ENCODE measurements around the gene MRPL14.
"Not testable (repeated sequence)": the region's sequence is repeated elsewhere in the genome, so short reads cannot be mapped to it uniquely, and the experiment has no call there.

The MRPL14 gene

DNA sequence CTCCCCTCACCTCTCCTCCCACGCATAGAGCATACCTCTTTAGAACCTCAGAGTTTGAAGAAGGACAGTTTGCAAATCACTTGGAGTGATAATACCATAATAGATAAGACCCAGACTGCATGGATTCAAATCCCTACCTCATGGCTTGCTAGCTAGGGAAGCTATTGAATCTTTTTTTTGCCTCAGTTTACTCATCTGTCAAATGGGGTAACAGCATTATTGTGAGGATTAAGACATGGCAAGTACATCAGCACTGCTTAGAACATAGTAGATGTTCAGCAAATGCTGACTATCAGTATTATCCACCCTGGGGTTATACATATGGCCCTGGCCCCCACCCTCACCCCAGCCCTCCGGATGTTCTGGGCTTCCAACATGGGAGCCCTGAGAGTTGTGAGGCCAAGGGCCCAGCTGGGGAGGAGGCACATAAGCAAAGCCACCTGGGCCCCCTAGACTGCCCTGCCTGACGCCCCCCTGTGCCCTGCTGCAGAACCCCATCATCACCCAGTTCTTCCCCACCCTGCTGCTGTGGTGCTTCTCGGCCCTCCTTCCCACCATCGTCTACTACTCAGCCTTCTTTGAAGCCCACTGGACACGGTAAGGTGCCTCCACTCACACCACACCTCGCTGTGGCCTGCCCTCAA lies 22.2 kb upstream of the MRPL14 start:
- no peak for DNase-seq

DNA sequence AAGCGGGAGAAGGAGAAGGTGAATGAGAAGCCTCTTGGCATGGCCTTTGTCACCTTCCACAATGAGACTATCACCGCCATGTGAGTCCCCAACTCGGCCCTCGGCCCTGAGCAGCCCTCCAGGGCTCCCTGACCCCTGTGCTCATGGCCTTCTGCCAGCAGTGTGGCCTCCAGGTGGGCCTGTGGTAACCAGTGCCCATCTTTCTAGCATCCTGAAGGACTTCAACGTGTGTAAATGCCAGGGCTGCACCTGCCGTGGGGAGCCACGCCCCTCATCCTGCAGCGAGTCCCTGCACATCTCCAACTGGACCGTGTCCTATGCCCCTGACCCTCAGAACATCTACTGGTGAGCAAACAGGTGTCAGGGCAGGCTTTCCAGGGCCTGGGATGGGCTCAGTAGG lies 21.1 kb upstream of the MRPL14 start:
- no peak for DNase-seq

- no peak for DNase-seq
Measured at GRCh38 chr6:44147256-44147655, 20.0 kb upstream of the MRPL14 start.

DNA sequence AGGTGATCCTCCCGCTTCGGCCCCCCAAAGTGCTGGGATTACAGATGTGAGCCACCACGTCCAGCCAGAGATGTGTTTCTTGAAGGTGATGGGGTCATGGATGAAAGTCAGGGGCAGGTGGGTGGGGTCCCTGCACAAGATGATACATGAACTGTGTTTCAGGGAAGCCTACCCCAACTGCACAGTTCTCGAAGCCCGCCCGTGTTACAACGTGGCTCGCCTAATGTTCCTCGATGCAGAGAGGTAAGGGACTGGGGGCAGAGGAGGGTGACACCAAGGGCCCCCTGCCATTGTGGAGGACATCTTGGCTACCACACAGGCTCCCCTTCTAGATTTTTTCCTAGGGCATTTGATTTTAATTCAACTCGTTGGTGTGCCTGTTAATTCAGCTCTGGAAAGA lies 19.4 kb upstream of the MRPL14 start:
- no peak for DNase-seq

DNA sequence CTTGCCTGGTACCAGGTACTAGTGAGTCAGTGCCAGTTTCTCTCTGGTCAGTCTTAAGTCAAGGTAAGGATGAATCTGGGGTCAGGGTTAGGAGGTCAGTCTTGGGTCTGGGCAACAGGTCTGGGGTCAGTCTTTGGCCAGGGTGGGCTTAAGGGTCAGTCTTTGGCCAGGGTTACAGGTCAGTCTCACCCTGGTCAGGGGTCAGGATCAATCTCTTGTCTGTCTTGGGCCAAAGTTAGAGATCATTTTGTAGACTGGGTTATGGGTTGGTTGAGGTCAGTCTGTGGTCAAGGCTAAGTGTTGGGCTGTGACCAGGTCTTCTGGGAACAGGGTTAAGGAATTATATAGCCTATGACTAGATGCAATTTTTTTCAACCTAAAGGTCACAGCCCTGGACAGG lies 18.6 kb upstream of the MRPL14 start:
- DNase-seq = no peak

GRCh38 chr6:44144536-44144935 lies 17.3 kb upstream of the MRPL14 start:
- DNase-seq = not testable (repeated sequence)

GRCh38 chr6:44143731-44144130 lies 16.5 kb upstream of the MRPL14 start:
- DNase-seq = no peak

DNA sequence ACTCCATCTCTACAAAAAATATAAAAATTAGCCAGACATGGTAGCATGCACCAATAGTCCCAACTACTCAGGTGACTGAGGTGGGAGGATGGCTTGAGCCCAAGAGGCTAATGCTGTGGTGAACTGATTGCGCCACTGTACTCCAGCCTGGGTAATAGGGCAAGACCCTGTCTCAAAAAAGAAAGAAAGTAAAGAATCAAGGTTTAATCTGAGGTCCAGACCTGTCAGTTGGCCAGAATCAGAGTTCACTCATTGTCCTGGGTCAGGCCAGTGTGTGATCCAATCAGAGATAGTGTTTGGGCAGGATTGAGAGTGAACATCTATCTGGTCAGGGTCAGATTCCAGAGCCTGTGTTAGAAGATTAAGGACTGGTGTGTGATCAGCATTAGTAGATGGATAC lies 15.6 kb upstream of the MRPL14 start:
- no peak for DNase-seq

GRCh38 chr6:44139351-44139743 lies 12.1 kb upstream of the MRPL14 start:
- DNase-seq = no peak

- no peak for DNase-seq
Measured at GRCh38 chr6:44138717-44139350, 11.6 kb upstream of the MRPL14 start.

DNA sequence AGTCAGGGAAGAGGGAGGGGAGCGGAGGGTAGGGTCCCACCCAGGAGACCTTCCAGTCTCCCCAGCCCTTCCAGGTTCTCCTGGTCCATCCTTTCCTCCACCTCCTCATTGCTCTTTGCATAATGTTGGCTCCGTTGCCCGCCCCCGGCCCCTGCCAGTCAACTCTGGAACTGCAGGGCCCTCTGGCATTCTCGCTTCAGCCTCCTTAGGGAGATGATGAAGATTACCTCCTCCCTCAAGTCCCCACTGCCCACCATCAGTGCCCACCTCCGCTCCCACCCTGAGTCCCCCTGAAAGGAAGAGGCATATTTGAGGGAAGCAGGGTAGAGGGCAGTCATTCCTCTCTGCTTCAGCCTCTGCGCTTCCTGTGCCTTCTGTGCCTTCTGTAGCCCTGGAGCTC lies 8.6 kb upstream of the MRPL14 start:
- DNase-seq = no peak

DNA sequence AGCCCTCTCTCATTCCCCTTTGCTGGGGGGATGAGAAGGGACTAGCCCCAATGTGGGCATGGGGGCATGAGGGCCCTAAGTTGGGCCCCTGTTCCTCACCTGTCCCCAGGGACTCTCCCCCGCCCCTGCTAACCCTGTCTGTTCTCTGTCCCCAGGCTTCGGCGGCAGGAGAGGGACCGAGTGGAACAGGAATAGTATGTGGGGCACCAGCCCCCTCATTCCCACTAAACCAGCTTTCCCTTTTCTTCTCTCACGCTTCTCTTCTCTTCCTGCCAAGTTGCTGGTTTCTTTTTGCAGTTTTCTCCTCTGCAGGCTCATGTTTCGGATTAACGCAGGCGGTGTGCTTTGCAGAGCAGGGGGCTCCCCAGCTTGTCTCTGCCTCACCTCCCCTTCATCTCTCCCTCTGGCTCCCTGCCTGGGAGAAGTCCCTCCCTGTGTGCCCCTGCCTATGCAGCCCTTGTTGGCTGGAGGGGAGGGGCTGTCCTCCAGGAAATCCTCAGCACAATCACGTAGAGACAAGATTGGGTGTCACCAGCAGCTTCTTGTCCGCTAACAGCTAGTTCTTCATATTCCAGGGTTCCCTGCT lies 8.0 kb upstream of the MRPL14 start:
- no peak for DNase-seq

DNA sequence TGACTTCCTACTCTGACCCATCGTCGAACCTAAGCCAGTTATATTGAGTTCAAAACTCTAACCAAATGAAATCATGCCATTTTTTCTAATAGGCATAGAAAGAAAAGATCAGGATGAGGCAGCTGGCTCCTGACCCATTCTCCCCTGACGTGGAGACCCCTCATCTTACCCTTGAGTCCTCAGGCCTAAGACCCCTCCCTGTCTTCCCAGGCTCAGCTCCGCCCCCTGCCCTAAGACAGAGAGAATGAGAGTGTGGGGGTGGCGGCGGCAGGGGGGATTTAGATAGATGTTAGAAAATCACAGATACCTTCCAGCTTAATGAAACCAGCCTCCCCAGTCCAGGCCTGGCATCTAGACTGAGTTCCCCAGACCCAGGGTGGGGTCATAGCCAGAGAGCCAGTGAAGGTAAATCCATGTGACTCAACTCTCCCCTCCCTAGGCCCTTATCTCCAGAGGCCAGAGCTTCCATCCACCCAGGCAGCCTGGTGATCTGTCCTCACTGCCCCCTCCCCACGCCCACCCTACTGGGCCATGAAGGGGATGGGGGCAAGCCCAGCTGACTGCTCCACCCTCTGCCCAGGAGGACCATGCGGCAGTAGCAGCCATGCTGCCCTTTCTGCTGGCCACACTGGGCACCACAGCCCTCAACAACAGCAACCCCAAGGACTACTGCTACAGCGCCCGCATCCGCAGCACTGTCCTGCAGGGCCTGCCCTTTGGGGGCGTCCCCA lies 6.9 kb upstream of the MRPL14 start:
- DNase-seq = no peak

- no peak for DNase-seq
Measured at GRCh38 chr6:44133003-44133931, 6.0 kb upstream of the MRPL14 start.

DNA sequence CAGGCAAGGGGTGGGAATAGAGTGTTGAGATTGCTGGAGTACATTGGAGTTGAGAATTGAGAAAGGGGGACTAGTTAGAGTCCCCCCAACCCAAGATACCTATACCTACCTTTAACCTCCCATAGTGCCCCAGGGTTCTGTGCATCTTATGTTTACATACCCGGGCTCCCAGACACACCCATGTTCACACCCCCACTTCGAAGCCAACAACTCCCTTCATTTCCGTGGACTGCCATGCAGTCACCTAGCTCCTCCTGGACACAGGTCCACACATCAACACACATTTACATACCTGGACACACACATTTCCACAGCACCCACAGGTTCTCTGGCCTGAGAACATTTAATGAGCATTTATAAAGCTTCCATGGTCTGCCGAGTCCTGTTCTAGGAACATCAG lies 5.2 kb upstream of the MRPL14 start:
- DNase-seq = no peak

GRCh38 chr6:44131892-44132291 lies 4.6 kb upstream of the MRPL14 start:
- no peak for DNase-seq

GRCh38 chr6:44129841-44130322 lies 2.6 kb upstream of the MRPL14 start:
- DNase-seq = no peak

- peak in 1 of 2 donors; percentile 6 for DNase-seq
Measured at GRCh38 chr6:44128020-44128917, 1.0 kb upstream of the MRPL14 start.

GRCh38 chr6:44126320-44127149 lies 717 bp downstream of the MRPL14 start:
- DNase-seq = peak; percentile 53 to 64

DNA sequence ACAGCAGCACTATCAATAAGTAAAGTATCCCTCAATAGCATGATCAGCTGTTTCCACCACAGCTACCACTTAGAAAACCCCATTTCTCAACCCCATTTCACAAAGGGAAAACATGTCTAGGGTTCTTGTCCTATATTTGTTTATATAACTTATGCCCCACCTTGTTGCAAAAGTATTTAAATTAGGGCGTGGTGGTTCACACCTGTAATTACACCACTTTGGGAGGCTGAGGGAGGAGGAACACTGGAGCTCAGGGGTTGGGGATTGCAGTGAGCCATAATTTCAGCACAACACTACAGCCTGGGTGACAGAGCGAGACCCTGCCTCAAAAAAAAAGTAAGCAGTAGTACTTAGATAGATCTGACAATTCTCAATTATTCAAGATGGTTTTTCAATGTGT lies 3.7 kb downstream of the MRPL14 start:
- DNase-seq = no peak

GRCh38 chr6:44122801-44123200 lies 4.5 kb downstream of the MRPL14 start:
- peak in 1 of 2 donors; percentile 9 for DNase-seq
